ENCODE data around the gene ADCY6.

Gene ADCY6

DNA sequence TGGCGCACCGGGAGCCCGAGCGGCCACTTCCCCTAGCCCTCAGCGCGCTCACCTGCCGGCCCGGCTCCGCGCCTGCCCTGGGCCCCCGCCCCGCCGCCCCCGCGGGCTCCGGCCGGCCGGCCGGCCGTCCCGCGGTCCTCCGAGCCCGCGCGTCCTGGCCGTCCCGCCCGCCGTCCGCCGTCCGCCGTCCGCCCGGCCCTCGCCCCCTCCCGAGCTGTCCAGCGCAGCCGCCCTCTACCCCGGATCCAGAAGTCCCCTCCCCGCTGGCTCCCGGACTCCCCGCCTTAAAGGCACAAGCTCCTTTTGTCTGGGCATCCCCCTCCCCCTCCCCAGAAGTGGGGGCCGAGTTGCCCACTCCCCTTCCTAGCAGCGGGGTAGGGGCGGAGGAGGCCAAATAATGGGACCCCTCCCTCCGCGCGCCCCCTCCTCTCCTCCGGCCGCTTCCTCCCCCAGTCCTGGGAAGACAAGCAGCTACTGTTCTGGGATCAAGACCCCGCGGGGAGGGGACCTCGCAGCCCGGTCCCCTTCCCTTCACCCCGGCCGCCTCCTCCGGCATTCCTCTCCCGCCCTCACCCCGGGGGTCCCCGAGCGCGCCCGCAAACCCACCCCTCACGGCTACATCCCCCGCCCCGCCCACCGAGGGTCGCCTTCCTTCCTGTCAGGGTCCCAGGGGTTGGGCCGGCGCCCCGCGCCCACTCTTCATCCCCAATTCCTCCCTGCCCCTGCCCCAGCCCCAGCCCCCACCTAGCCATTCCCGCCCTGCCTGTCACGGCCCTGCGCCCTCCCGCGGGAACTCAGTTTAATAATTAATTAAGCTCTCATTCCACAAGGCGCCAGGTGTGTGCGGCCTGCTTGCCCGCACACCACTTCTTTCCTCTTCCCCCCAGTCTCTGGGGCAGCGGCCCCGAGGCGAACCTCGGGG, at the start of gene ADCY6:
ADCY6 (minus strand) TSS at position 236 of the 922 bp plus-strand sequence. CDS start 5,655 bp downstream, outside the sequence.
- DNase-seq, result no peak

DNA sequence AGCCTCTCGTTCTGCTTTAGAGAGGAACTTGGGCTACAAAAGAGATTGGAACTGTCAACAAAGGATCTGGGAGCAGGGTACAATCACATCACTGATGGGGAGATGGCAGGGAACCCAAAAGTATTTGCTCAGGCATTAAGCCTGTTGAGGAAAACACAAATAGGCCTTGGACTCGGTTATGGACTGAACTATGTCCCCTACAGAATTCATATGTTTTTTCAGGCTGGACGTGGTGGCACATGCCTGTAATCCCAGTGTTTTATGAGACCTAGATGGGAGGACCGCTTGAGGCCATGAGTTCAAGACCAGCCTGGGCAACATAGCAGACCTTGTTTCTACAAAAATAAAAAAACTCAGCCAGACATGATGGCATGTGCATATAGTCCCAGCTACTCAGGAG, 49.2 kb upstream of the ADCY6 start:
- DNase-seq, result no peak

DNA sequence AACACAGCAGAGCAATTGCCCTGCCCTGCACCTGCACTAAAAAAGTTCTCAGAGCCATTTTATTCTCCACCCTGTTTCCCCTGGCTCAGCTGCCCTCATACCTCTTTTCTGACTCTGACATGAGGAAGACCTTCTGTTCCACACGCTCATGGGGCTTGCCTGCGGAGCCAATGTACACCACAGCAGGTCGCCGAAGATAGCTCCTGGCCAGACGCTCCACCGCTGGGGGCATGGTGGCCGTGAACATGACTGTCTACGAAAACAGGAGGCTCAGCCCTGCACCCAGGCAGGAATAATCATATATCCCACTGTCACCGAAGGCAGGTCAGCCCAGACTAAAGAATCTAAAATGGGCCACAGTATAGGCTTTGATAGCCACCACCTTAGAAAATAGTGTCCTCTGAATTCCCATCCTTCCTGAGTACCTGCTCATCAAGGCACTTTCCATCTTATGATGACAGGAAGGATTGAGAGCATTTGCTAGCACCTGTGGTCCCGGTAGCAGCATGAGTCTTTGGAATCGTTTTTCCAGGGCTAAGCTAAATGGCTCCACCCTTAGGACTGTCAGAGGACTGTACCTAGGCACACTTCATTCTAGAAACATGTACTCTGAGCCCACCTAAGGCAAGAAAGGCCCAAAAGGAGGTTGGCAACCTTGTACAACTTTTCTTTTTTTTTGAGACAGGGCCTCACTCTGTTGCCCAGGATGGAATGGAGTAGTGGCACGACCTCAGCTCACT, 43.6 kb upstream of the ADCY6 start:
- no peak for DNase-seq

DNA sequence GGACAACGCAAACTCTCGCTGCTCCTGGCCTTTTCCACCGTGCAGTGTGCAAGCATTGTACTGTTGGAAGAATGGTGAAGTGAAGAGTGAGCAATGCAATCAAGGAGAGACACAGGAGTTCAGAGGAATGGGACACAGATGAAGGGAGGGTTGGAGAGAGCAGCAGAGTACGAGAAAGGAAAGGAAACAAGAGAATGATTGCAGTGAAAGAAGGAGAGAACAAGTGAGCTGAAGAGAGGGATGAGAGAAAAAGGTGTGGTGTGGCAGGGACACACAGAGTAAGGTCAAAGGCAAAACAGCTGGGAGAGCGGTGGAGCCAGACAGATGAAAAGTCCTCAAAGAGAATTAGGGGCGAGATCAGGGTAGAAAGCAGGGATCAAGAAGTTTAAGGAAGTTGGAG, 42.4 kb upstream of the ADCY6 start:
- DNase-seq, result no peak

DNA sequence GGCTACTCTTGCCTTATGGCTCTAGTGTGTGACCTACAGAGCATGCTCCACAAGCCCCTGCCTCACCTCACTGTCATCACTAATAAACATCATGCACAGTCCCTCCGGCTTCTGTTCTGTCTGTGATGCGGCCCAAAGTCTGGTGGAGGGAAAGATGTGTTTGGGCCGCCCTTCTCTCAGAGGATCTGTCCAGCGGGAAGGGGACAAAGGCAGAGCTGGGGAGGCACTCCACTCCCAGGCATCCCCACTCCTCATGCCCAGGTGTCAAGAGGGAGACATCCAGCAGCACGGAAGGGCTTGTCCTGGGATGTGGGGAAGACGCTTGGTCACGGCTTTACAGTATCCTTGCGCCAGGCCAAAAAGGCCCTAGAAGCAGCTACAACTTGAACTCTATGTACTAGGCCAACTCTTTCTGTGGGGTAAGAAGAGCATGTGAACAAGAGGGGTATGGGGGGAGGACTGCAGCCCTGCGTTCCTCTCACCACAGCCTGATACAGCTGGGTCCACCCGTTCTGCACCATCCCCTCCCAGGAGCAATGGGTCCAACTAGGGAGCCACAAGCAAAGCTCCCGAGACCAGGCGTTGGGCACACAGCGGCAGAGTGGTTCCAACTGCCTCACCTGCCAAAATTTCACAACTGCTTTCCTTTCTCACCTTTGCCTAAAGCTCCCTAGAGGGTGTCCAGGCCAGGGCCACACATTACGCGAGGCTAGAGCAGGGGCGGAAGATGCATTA, 40.1 kb upstream of the ADCY6 start:
- DNase-seq, result no peak

DNA sequence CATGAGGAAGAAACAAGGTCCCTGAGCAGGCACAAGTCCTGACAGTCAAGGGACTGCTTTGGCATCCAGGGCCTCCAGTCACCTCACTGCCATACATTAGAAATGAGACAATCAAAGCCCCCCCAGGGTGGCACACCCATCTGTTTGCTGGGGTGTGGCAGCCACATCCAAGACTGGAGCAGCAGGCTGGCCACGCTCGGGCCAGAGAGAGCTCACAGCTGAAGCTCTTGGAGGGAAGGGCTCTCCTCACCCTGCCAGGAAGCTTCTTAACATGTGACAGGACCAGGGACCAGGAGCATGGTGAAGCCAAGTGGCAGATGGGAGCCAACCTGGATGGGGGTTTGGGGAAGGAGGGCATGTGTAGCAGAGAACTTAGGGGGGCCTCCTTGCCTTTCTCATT, 39.4 kb upstream of the ADCY6 start:
- DNase-seq, result no peak

DNA sequence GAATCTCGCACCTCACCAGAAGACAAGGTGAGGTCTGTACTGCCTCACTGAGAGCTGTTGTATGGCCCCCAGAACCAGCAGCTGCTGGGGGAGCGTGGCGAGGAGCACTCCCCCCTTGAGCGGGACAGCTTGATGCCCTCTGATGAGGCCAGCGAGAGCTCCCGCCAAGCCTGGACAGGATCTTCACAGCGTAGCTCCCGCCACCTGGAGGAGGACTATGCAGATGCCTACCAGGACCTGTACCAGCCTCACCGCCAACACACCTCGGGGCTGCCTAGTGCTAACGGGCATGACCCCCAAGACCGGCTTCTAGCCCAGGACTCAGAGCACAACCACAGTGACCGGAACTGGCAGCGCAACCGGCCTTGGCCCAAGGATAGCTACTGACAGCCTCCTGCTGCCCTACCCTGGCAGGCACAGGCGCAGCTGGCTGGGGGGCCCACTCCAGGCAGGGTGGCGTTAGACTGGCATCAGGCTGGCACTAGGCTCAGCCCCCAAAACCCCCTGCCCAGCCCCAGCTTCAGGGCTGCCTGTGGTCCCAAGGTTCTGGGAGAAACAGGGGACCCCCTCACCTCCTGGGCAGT, 38.7 kb upstream of the ADCY6 start:
- no peak for DNase-seq

DNA sequence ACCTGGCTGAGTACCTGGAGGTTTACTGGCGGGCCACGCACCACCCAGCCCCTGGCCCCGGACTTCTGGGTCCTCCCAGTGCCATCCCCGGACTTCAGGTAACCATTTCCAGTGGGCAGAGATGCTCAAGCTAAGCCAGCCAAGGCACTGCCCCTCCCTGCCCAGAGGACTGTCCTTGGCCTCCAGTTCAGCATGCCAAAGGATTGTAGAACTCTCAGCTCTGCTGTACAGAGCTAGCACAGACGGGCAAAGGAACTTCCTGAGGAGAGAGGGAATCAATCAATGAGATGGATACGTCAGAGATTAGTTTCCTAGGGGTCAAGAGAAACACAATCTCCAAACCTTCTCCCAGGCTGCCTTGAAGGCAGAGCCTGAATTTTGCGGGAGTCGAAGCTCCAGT, 38.1 kb upstream of the ADCY6 start:
- DNase-seq, result no peak

DNA sequence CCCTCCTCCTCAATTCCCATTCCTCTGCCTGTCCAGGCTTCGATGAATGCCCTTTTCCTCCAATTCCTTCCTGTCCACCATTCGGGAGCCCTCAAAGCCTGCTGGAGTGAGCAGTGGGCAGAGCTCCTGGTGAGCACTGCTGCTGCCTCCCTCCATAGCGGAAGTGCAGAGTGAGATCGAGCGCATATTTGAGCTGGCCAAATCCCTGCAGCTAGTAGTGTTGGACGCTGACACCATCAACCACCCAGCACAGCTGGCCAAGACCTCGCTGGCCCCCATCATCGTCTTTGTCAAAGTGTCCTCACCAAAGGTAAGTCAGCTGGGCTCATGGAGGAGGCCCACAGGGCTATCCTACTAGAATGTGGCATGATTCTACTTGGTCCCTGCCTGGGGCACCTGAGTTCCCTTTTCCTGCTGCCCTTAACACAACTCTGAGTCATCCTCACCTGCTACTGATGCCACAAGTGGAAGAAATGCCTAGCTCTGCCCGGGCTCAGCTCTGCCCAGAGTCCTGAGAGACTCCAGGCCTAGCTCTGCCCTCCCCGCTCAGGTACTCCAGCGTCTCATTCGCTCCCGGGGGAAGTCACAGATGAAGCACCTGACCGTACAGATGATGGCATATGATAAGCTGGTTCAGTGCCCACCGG, 37.4 kb upstream of the ADCY6 start:
- DNase-seq, result no peak

DNA sequence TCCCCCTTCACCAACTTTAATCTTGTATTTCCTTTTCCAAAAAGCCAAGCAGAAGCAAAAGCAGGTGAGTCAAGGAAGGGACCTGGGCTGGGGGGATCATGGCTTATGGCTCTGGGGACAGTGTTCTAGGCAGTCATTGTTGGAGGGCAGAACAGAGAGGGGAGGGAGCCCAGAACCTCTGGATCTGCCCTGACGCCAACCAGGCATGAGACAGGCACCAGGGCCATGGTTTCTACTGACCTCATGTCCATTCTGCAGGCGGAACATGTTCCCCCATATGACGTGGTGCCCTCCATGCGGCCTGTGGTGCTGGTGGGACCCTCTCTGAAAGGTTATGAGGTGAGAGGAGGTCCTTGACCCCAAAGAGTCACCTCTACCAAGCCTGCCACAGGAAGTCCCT, 36.0 kb upstream of the ADCY6 start:
- DNase-seq, result no peak

DNA sequence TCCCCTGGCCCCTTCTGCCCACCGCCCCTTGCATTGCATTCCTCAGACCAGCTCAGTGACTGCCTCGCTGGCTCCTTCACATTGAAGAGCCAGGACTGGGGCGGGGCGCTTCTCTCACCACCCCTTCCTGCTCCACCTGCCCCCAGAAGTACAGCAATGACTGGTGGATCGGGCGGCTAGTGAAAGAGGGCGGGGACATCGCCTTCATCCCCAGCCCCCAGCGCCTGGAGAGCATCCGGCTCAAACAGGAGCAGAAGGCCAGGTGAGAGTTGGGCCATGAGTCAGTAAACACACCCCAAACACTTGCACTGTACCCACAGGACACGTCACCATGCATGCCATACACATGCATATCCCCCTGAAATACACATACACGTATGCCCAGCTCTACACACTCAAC, 35.2 kb upstream of the ADCY6 start:
- DNase-seq, result no peak

DNA sequence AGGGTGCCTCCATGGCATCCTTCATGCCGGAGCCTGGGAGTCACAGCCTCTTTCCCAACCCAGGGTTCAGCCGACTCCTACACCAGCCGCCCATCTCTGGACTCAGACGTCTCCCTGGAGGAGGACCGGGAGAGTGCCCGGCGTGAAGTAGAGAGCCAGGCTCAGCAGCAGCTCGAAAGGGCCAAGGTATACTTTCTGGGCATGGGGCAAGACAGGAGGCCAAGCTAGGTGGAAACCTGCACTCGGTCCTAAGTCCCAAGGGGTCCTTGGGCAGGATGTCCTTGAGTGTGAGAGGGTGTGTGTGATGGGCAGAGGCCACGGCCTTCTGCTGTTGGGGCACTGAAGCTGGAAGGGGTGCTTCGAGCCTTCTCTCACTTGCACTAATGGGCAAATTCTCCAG, 34.4 kb upstream of the ADCY6 start:
- no peak for DNase-seq

DNA sequence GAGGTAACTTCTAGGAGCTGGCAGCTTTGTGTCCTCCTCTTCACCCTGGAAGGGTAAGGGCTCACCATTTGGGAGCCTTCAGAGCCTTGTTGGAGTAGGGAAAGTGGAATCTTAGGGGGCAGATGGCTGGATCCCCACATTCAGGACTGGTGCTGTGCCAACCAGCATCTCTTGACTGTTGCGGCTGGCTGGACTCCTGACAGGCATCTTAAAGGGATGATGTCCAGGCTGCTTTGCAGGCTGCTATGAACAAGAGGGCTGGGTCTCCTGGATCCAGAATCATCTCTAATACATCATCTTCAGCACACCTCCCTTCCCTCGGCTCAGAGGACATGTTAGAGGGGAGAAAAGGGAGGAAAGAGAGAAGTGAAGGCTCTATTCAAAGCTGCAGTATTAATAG, 33.8 kb upstream of the ADCY6 start:
- DNase-seq, result no peak

DNA sequence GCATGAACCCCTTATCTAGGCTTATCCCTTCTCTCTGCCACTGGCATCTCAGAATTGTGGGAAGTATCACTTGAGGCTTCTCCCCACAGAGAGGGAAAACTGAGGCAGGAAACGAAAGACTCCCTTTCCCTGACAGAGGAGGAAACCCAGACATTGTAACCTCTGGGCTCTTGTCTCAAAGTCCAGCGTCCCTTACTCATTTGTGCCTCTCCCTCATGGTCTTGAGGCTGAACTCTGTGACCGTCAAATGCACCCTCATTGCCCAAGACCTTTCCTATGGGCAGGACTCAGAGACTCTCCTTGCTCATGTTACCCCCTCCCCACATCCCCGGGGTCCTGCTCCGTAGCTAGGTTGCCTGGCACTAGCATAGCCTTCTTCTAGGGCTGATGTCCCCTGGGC, 33.2 kb upstream of the ADCY6 start:
- no peak for DNase-seq

DNA sequence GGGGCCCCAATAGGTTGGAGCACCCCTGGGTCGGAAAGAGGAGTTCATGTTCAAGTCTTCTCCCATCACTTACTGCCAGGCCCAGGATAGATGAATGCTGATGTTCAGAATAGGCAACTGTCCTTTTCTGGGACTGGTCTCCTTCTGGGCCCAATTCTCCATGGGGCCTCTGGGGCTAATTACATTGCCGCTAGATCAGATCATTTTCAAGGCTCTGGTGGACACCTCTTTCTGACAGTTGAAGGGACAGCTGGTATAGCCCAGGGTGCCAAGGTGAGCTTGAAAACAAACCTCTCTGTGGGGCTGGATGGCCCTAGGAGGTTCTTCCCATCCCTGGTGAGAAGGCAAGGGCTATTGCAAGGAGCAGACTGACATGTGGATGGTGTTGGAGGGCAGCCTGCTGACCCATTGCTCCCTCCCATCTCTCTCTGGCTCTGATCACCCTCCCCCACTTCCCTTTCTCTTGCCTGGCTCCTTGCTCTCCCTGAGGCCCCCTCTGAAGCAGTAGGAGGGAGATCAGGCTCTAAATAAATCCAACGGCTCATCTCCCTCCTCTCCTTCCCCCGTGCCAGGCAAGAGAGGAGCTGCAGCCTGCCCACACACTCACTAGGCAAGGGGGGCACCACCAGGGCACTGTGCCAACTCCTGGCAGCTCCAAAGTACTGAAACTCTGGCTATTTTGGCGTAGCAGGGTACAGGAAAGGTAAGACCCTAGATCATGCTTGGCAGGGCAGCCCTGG, 31.3 kb upstream of the ADCY6 start:
- no peak for DNase-seq

DNA sequence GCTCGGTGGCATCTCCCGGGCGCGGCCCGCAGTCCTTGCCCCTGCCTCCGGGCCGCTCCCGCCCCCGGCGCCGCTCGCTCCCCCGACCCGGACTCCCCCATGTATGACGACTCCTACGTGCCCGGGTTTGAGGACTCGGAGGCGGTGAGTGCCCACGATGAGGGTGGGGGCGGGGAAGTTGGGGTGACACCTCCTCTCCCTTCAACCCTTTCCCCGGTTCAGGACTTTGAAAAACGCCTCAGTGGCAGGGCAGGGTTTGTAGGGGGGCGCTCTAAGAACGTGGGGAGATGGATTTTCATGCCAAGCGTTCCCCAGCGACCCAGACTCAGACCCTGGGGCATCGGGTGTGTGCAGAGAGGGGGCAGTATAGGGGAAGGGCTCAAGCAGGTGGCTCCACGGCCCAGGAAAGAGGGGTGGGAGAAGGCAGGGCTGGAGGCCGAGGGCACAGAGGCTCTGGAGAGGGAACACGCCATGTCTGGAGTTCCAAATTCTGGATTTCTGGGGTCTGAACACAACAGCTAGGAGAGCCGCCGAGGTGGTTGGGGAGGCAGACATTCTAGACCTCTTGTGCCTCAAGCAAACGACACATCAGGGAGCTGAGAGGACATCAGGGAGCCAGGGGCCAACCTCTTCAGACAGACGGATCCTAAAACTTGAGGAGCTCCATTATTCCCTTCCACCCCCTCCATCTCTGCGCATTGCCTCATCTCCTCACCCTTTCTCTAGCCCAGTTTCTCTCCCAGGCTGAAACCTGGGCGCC, 30.1 kb upstream of the ADCY6 start:
- DNase-seq, result no peak

DNA sequence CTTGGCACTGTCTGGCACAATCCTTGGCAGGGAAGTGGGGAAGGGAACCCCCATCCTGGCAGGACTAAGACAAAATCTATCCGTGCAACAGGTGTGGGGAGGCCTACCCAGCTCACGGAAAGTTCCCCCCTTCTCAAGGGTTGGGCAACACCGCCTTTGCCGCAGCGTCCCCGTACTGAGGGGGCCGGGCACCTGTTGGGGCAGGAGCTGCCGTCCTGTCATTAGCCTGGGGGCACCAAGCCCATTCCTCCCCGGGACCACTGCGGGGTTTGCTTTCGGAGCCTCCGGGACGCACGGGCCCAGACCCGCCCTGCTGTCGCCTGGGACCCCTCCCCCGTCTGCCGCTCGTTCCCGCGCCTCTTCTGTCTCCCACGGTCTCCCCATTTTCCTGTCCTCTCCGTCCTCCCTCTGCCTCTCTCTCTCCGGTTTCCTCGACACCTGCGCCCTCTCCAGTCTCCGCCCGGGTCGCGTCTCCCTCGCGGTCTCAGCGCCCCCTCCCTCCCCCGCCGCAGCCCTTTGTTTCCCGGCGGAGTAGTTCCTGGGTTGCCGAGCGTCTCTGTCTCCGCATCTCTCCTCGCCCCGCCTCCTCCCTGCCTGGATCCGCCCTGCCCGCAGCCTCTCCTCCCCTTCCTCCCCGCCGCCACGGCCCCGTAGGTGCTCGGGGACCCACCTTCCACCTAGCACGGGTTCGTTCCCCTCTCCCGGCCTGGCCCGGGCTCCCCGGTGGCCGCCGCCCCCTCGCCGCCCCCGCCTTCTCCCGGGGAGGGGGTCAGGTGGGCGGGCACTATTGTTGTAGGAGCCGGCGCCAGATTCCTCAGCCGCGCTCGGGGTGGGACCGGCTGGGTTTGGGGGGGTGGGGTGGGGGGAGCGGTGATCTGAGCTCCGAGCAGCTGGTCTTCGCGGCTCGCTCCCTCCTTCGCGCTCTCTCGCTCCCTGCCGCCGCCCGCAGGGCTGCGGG, 29.3 kb upstream of the ADCY6 start, which contains the start of gene CACNB3:
CACNB3 (plus strand) TSS at position 624 of the 958 bp plus-strand sequence. CDS start 434 bp downstream, outside the sequence.
- peak; percentile 78 for DNase-seq

DNA sequence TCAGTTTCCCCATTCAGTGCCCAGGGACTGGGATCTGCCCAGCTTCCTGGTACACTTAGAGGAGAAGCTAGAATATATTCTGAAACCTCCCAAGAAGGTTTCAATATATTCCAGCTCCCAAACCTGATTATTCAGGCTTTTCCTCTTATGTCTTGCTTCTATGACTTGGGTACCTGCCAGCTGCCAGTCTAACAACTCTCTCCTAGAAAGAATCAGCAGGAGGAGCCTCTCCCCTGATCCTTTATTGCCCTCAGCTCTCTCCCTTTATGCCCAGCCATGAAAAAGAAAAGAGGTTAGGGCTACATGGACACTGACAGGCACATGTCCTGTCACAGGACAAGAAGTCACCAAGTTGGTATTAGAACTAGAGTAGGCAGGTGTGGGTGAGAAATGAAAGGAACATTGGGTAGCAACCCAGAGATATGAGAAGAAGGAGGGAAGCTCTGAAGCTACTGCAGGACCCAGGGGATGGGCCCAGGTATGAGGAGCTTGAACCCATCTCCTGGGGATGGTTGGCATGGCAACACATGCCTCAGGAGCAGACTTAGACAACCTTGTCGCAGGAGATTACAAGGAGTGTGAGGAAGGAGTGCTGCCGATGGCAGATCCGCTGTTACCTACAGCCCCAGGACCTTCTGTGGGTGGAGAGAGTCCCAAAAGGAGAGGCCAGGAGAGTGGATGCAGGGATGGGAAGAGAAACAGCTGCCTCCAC, 27.4 kb upstream of the ADCY6 start:
- no peak for DNase-seq
